Neuron (in vitro differentiated cells): ENCODE data around the gene OR10A3.
A peak's percentile ranks its signal among the peaks of the same experiment; 100 is the strongest.

Experiments
- H2AFZ ChIP-seq: one replicate; pipeline ENCODE4 v1.6.1; 2013; ENCODE audit warnings: low read depth, mild to moderate bottlenecking, inconsistent platforms, low read length, moderate library complexity
- H3K27me3 ChIP-seq: one replicate; pipeline ENCODE4 v1.6.1; 2013; ENCODE audit warnings: low read length; ENCODE audit not compliant: insufficient read depth
- H3K36me3 ChIP-seq: one replicate; pipeline ENCODE4 v1.6.1; 2013; ENCODE audit warnings: low read length; ENCODE audit not compliant: insufficient read depth
- H3K4me1 ChIP-seq: one replicate; pipeline ENCODE4 v1.6.1; 2013; ENCODE audit warnings: low read length; ENCODE audit not compliant: insufficient read depth
- H3K4me3 ChIP-seq: 2 replicates; pipeline ENCODE4 v1.5.1; 2013; ENCODE audit warnings: mild to moderate bottlenecking, low read length, moderate library complexity
- H3K9me3 ChIP-seq: one replicate; pipeline ENCODE4 v1.6.1; 2013; ENCODE audit warnings: low read length

Gene OR10A3

DNA sequence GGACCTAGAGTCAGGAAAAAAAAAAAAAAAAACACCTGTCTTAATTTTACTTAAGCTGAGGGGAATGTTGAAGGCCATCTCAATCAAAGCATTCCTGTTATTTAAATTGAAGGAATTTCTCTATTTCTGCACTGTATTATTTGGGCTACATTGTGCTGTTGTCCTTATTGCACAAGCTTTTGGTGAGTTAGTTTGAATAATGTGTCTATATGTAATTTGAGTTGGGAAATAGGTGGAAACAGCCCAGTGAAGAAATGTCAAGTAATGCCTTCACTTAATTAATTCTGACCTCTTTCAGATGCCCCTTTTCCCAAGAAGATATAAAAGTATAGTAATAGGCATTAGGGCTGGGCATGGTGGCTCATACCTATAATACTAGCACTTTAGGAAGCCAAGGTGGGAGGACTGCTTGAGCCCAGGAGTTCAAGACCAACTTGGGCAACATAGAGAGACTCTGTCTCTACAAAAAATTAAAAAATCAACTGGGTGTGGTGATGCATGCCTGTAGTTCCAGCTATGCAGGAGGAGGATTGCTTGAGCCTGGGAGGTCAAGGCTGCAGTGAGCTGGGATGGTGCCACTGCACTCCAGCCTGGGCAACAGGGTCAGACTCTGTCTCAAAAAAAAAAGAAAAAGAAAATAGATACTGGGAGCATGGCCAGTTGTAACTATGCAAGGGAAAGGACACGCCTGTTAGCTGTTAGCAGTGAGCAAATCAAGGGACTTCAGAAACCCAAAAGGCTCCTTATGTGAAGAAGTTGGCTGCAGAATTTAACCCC, 45.3 kb downstream of the OR10A3 start:
- H3K4me1 ChIP-seq = peaks cover 26% of the 10 kb centered on the region
- no peak overlapping the region for H3K4me3 ChIP-seq
- H3K9me3 ChIP-seq = no peaks in the 10 kb centered on the region
- no peaks in the 10 kb centered on the region for H3K27me3 ChIP-seq
- no peak overlapping the region for H2AFZ ChIP-seq
- no peaks in the 10 kb centered on the region for H3K36me3 ChIP-seq

DNA sequence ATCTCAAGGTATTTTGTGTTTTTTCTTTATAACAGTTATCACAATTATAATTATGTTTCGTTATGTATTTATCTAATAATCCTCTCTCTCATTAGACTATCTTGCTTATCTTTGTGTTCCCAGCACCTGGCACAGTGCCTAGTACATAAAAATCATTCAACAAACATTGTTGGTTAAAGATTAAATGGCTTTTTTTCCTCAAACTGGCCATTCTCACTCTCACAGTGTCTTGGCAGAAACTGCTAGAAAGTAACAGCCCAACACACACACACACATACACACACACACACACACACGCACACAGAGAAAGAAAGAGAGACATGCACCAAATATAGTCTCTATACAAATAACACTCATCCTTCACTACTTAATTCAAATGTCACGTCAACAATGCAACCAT, 47.3 kb downstream of the OR10A3 start:
- peaks cover 44% of the 10 kb centered on the region for H3K4me1 ChIP-seq
- H3K27me3 ChIP-seq = no peaks in the 10 kb centered on the region
- no peak overlapping the region for H3K4me3 ChIP-seq
- H3K36me3 ChIP-seq = no peaks in the 10 kb centered on the region
- H3K9me3 ChIP-seq = no peaks in the 10 kb centered on the region
- no peak overlapping the region for H2AFZ ChIP-seq

DNA sequence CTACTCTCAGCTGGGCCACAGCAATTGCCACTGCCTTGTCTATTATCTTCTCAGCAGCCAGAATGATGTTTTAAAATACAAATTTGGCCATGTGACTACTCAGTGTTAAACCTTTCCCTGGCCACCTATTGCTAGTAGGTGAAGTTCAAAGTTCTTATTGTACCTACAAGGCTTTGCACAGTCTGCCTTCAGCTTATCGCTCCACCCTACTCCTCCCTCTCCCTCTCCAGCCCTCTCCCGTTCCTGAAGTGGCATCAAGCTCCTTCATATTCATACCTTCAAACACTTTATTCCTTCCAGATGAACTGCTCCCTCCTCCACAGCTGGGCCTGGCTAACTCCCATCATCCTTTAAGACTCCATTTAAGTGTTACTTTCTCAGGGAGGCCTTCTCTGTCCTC, 47.7 kb downstream of the OR10A3 start:
- Histone ChIP-seq H3K4me1 (peaks cover 44% of the 10 kb centered on the region), H3K4me3 (no peak overlapping the region), H3K36me3 (no peaks in the 10 kb centered on the region), H3K27me3 (no peaks in the 10 kb centered on the region), H2AFZ (no peak overlapping the region), H3K9me3 (no peaks in the 10 kb centered on the region)

DNA sequence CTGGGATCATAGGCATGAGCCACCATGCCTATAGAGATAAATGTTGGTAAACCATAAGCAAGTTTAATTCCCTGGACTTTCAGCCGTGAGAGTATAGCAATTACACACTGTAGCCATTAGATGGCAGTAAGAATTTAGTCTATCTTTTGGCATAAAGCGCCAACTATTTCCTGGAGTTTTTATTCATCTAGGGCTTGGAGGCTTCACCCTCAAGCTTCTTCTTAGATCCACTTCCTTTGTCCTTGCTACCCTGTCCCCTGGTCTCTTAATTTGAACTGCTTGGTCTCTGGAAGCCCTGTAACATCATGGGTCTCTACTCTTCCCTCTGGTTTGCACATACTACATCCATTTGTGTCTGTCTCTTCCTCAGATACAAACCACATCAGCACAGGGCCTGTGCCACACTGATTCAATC, 48.7 kb downstream of the OR10A3 start:
- Histone ChIP-seq H3K9me3 (no peaks in the 10 kb centered on the region), H2AFZ (peak overlapping the region; percentile 90), H3K27me3 (no peaks in the 10 kb centered on the region), H3K4me1 (peaks cover 44% of the 10 kb centered on the region), H3K4me3 (no peak overlapping the region), H3K36me3 (no peaks in the 10 kb centered on the region)

DNA sequence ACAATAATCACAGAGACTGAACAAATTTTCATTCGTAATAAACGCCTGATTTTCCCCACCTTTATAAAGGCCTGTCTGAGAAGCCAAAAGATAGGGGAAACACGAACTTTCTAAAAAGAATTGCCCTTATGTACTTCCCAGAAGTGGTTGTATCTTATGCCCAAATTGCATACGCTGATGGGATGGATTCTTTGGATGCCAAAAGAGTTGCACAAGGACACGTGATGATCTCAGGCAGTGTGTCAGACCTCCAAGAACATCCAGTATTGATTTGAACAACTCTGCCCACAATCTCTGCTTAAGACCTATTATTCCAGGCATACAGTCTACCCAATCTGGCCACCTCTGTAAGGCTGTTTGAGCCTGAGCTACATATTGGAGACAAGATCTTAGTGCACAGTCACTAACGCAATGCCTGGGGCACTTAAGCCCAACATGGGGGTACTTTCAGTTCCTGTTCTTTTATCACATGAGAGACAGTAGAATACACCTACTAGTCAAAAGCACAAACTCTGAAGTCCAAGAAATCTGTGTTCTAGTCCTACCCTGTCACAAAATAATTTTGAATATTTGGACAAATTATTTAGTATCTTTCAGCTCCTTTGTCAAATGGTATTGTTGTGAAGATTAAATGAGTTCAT, 49.3 kb downstream of the OR10A3 start:
- Histone ChIP-seq H3K9me3 (no peaks in the 10 kb centered on the region), H2AFZ (peak overlapping the region; percentile 12), H3K4me3 (no peak overlapping the region), H3K27me3 (no peaks in the 10 kb centered on the region), H3K4me1 (peaks cover 44% of the 10 kb centered on the region), H3K36me3 (no peaks in the 10 kb centered on the region)

DNA sequence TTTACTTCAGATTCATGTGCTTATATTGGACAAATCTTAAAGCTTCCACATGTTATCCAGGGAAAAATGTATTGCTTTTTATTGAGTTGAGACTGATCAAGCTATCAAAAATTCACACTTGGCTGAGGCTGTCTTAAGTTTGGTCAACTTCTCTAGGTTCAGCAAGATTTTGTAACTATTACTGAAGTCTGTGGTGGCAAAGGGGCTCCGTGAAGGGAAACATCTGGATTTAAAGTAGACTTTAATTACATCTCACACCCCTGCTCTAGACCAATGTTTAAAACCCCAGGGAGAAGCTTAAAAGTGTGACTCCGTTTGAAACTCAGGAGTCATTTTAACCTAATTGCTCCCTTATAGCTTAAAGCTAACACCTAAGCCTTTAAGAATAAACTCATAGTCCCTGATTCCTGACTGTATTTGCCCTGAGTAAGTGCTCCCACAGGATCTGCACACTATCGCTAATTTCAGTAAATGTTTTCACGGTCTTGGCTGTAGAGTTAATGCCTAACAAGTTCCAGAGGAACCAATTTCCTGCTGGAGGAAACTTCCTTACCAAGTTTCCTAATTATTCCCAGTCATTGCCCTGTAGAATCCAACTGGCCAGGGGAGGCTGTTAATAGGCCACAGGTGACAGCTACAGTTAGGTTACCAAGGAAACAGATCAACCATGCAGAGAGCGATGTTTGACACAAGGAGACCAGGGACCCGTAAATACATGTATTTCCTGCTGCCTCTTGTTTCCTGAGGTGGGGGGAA, 50.9 kb downstream of the OR10A3 start:
- no peak overlapping the region for H3K4me3 ChIP-seq
- H3K4me1 ChIP-seq = peaks cover 37% of the 10 kb centered on the region
- H3K36me3 ChIP-seq = no peaks in the 10 kb centered on the region
- no peaks in the 10 kb centered on the region for H3K27me3 ChIP-seq
- H3K9me3 ChIP-seq = no peaks in the 10 kb centered on the region
- H2AFZ ChIP-seq = peak overlapping the region; percentile 60

DNA sequence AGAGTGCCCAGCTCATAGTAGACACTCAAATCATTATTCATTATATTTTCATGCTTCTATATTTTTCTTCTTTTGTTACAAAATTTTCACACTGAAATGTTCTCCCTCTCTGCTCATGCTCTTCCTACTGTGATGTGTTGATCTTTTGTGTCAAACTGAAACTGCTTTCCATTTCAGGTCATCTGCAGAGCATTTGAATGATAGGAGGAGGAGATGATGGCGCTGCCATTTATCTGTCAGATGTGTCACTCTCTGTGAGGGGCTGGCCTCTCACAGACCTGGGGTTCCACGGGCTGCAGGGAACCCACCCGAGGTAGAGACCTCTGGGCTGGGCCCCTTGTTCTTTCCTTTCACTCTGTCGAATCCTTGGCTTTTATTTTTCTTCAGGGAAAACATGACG, 51.5 kb downstream of the OR10A3 start:
- H3K27me3 ChIP-seq = no peaks in the 10 kb centered on the region
- H3K9me3 ChIP-seq = no peaks in the 10 kb centered on the region
- no peak overlapping the region for H3K4me3 ChIP-seq
- no peaks in the 10 kb centered on the region for H3K36me3 ChIP-seq
- peak overlapping the region; percentile 60 for H2AFZ ChIP-seq
- peaks cover 31% of the 10 kb centered on the region for H3K4me1 ChIP-seq
